GM19468 (cell line): ENCODE results near the gene DROSHA.

Source experiments
- ATAC-seq: cut with Tn5 transposase; IDR thresholded peaks from one replicate; pipeline ENCODE4 v1.9.1; 2021; ENCODE audit warnings: mild to moderate bottlenecking, moderate library complexity, moderate number of reproducible peaks; ENCODE audit not compliant: unreplicated experiment; ENCODE audit errors: extremely low read depth

Gene DROSHA

DNA sequence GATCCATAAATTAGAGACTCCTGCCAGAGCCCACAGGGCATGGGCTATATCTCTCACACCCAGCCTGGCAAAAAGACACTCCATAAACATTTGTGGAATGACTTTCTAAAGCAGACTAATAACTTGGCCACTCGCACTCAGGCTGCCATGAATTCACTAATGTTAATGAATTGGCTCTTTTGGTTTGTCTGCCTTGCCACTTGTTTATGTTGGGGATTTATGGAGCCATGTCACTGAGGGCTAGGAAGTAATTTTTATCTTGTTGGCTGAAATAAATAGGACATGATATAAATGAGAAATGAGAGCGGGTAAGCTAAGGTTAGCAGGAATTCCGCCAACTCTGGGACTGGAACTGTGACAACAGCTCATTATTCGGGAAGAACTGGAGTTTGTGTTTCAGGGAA is 55.2 kb downstream of the DROSHA start:
- ATAC-seq: no peak

- no peak for ATAC-seq
Measured at GRCh38 chr5:31471916-31472315, 60.0 kb downstream of the DROSHA start.

DNA sequence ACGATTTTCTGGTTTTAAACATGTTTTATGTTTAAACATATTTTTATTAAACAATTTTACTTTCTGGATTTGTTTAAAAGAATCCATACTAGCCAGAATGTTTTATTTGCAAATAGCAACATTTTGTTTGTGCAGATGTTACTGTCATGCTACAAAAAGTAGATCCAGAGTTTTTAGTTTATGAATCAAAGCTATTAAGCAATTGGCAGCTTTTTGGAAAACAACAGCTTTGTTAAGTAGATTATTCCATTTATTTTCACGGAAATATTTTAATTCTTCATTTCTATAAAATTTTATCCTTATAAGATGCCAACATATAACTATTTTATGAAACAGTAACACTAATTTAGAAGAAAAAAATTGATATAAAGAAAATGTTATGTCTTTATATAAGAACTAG is 60.9 kb downstream of the DROSHA start:
- no peak for ATAC-seq

DNA sequence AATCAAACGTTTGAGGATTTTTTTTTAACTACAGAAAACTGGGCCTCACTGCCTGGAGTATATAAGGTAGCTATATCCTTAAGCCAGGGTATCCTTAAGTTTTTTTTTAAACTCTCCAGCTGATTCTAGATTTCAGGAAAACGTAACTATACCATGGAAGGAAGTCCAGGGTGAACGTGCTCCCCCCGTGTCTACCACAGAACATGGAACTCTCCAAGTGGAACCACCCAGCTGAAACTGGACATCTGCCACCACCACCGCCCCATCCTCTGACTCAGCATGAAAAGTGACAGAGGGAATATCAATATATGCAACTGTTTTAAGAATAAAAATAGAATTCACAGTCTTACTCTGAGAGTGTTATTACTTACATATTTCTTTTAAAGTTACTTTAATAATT is 61.3 kb downstream of the DROSHA start:
- ATAC-seq: no peak

- no peak for ATAC-seq
Measured at GRCh38 chr5:31469886-31470285, 62.0 kb downstream of the DROSHA start.

DNA sequence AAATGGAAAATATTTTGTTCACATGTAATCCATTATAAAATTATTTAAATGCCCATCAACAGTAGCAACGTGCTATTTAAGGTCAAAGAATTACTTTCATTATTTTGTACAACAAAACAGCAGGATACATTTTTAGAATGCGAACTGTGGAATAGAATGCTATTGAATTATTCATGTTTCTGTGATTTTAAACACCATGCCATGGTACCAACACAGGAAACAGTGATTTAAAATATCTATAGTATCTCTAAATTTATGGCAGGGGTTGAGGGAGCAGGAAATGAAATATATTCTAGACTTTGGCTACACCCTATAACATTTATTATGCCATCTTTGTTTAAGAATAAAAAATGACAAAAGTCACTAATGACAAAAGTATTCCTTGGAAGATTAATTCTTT is 62.4 kb downstream of the DROSHA start:
- ATAC-seq: no peak

DNA sequence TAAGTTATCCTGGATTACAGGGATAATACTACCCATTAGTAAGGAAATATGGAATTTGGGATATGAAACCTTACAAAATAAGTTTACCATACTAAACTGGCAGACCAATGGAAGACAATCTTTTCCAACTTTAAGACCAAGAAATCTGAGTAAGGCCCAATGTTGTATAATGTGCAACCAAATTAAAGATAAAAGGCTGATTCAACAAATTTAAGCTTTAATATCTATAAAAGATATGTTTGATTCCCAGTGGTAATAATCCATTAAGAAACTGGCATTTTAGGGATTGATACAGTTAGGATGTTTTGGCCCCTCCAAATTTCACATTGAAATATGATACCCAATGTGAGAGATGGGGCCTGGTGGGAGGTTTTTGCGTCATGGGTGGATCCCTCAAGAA is 66.6 kb downstream of the DROSHA start:
- ATAC-seq: no peak

GRCh38 chr5:31464081-31464480 is 67.8 kb downstream of the DROSHA start:
- ATAC-seq: no peak

GRCh38 chr5:31463351-31463750 is 68.5 kb downstream of the DROSHA start:
- ATAC-seq: no peak

DNA sequence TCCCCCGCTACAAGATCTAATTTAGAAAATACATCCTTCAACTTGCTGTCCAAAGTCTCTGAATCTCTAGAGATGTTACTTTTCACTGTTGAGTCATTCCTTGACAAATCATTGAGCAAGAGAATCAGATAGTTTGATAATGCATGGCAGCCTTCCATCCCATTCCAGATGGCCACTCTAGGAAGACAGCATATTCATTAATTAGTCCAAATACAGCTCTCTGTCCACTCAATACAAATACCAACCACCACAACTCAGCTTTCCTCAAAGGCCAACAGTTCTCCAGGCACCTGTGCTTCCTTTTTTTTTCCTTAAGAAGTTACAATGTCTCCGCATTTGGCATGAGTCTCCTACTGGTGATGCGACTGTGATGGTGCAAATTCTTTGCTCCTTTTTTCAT is 72.3 kb downstream of the DROSHA start:
- no peak for ATAC-seq

DNA sequence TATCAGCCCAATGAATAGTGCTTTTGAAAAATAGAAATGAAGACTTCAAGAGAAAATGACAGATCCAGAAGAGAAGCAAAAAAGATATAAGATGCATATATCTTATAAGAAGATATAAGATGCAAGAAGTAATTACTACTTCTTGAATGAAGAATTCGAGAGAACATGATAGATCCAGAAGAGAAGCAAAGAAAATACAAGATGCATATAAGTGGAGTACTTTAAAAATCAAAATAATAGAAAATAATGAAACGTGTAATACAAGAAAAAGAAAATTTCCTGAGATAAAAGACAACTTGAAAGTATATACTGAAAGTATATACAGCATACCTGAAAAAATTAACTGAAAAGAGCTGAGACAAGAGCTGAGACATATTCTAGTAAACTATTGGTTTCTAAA is 76.7 kb downstream of the DROSHA start:
- ATAC-seq: no peak

- ATAC-seq: no peak
Measured at GRCh38 chr5:31453522-31453921, 78.4 kb downstream of the DROSHA start.

GRCh38 chr5:31452314-31452713 is 79.6 kb downstream of the DROSHA start:
- no peak for ATAC-seq

DNA sequence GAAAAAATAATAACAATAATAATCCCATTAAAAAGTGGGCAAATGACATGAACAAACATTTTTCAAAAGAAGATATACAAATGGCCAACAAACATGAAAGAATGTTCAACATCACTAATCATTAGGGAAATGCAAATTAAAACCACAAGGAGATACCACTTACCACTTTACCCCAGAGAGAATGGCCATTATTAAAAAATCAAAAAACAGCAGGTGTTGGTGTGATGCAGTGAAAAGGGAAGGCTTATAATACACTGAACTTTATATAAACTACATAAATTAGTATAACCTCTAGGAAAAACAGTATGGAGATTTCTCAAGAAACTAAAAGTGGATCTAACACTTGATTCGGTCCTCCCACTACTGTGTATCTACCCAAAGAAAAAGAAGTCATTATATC is 81.9 kb downstream of the DROSHA start:
- ATAC-seq: no peak

DNA sequence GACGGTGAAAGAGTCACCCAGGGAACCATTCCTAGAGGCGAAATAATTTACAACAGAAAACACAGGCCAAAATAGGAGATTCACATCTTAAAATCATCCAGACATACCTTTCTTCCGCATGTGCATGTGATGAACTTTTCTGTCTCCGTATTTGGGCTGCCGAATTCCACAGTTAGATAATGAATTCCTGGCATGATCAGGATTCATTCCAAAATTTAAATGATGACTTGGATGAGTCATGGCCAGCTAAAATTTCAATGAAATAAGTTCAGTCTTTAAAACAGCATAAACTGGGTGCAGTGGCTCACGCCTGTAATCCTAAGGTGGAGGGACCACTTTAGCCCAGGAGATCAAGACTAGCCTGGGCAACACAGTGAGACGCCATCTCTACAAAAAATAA is 82.7 kb downstream of the DROSHA start:
- ATAC-seq: no peak

GRCh38 chr5:31445041-31445600 is 86.8 kb downstream of the DROSHA start:
- ATAC-seq: no peak

DNA sequence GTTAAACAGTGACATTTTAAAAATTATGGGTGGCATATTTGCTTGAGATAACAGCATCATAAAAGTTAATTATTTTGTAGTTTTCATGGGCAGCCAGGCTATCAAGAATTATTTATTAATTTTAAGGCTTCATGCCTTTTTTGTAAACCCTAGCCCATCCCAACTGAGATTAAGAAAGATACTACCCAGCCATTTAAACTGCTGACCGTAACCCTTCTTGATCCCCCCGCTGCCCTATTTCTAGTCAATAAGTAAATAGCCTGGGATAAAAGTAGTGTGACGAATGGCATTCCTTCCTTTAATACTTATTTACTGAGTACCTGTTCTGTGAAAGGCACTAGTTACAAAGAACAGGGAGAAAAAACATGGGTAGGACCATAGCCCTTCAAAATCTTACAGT is 88.3 kb downstream of the DROSHA start:
- no peak for ATAC-seq

GRCh38 chr5:31442058-31442745 is 89.7 kb downstream of the DROSHA start:
- ATAC-seq: no peak

- no peak for ATAC-seq
Measured at GRCh38 chr5:31436851-31437250, 95.0 kb downstream of the DROSHA start.

DNA sequence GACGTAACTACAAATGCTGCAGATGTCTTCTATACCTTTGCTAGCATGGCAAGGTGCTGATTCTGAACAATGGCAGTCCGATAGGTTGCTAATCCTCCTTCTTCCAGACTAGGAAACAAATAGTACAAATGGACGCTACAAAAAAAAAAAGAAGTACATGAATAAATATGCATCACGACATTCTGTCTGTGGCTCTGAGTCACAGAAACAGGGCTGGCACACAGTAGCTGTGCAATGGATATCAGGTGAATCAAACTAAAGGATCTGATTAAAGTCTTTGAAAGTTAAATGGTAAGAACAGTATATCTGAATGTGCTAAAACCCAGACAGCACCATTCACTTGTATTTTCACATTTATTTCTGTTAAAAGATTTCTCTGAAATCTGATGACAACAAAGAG is 96.2 kb downstream of the DROSHA start:
- ATAC-seq: no peak

DNA sequence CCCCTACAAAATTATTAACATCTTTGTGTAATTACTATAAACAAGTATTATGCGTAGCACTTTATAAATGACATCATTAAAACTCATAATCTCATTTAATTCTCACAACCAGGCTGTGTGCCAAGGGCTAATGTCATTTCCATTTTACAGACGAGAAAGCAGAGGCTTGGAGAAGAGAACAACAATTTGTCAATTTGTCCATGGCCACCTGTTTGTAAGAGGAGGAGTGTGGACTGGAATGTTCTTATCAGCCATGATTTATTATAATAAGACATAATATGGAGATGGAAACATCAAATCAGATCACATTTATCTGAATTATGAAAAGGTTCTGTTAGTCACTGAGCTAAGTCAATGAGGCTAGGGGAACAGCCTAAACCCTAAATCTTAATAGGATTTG is 97.0 kb downstream of the DROSHA start:
- no peak for ATAC-seq

GRCh38 chr5:31433229-31433628 is 98.7 kb downstream of the DROSHA start:
- ATAC-seq: no peak
